ENCODE measurements around the gene LTBP3. TPM values are rescaled to one million over a fixed set of nuclear protein-coding genes. Genes with fewer than 3 reads are reported as not detected.

The LTBP3 gene
- total RNA-seq: 120 and 121 TPM in 2 replicates
- 209 and 225 TPM in 2 replicates for polyA plus RNA-seq
- 92.6 and 135 TPM in 2 replicates for polyA plus RNA-seq (2011; cell fraction: cytosol; rRNA removed)
- 799 and 904 TPM in 2 replicates for polyA plus RNA-seq (2011; cell fraction: nucleus; rRNA removed)
- 108 and 232 TPM in 2 replicates for polyA plus RNA-seq (2012)
- polyA minus RNA-seq: 44.1 and 70.6 TPM in 2 replicates
- 8.5 TPM for polyA minus RNA-seq (2011; cell fraction: cytosol; rRNA and poly(A)+ RNA removed)
- polyA minus RNA-seq (2011; cell fraction: nucleus; rRNA and poly(A)+ RNA removed): 104 and 152 TPM in 2 replicates
- percentile 52 among the genes with signal in this experiment for Bru-seq, nascent RNA
- percentile 89 among the genes with signal in this experiment for BruChase-seq, experiment 1, labeled RNA remaining after a 6-hour chase
- percentile 79 among the genes with signal in this experiment for BruChase-seq, experiment 2, labeled RNA remaining after a 2-hour chase
- long read RNA-seq, partial matches to known transcripts: 58 of 79 reads
- long read RNA-seq, other reads (novel, unspliced or antisense): 13 of 79 reads

GRCh38 chr11:65558002-65558929 lies at the start of gene LTBP3:
Gene LTBP3, minus strand, starts transcription at chr11:65558359. Its CDS starts 400 bp downstream, at chr11:65557959.
- H3K9me3 ChIP-seq (replicated peaks; ENCODE audit: control insufficient read depth, insufficient read depth, low read length): no peaks in the 10 kb centered on the region
- H4K20me1 ChIP-seq (replicated peaks; ENCODE audit: control insufficient read depth, extremely low read depth, insufficient read depth, low read length): no peaks in the 10 kb centered on the region
- TF ChIP-seq POLR2AphosphoS5 (IDR thresholded peaks at IDR 0.05; ENCODE audit: insufficient read depth, low read depth, low read length) (peak; percentile 85), POLR2A (IDR thresholded peaks at IDR 0.05; ENCODE audit: low read depth, low read length) (peak; percentile 62), GATA2 (IDR thresholded peaks at IDR 0.05; ENCODE audit: insufficient read depth, insufficient read length, low read depth, low read length) (no peak)
- peak within 1 kb of the TSS; percentile 68 for H3K4me2 ChIP-seq (ENCODE audit: insufficient read depth, low read length)
- no TSS peak for BruUV-seq (replicated peaks)
- peaks cover 22% of the 10 kb centered on the region for H3K79me2 ChIP-seq (ENCODE audit: control insufficient read depth, insufficient read depth, low read length)
- no peaks in the 10 kb centered on the region for H3K36me3 ChIP-seq (ENCODE audit: control insufficient read depth in 2 of 2, extremely low read depth in 1 of 2, insufficient read depth in 2 of 2, low read length in 2 of 2)
- intact Hi-C loops (cut with micrococcal nuclease): loop anchor here (1.0 kb wide), 1 partner anchor 16 kb away; no protein-coding TSS in a partner anchor
- dilution Hi-C loops (cut with MboI; ENCODE audit: extremely low pct_ligation_motif_present, low sequenced_read_pairs): no loop called here
- peak within 1 kb of the TSS; percentile 61 for H3K9ac ChIP-seq (replicated peaks; ENCODE audit: extremely low read depth, insufficient read depth, low read length)
- H3K27me3 ChIP-seq (ENCODE audit: control insufficient read depth in 2 of 2, insufficient read depth in 2 of 2, low read length in 2 of 2): no peaks in the 10 kb centered on the region
- DNase-seq (ENCODE audit: low read depth, low spot score) (peak; percentile 84), FAIRE-seq (peak; percentile 91)
- H3K4me3 ChIP-seq (replicated peaks in 1 of 3; ENCODE audit: insufficient read depth in 1 of 3, low read depth in 1 of 3, low read length in 3 of 3): peak within 1 kb of the TSS; percentile 25 to 52 (median 48)
- ChIA-PET CTCF (interaction anchor here (1.5 to 4.3 kb wide), 5 partner anchors 9 to 30 kb away, joined by 5 to 54 read pairs (median 17); partner anchors contain the start of genes FAM89B and ZNRD2), POLR2A (interaction anchor here (1.3 kb wide), 1 partner anchor 18 kb away, joined by 3 read pairs; no protein-coding TSS in a partner anchor)
- no peaks in the 10 kb centered on the region for H3K9me1 ChIP-seq (replicated peaks; ENCODE audit: control insufficient read depth, extremely low read depth, insufficient read depth, low read length)
- H3K27ac ChIP-seq (ENCODE audit: insufficient read depth, low read depth, low read length): peak within 1 kb of the TSS; percentile 78
- H2AFZ ChIP-seq (ENCODE audit: low read depth, low read length): no peak within 1 kb of the TSS
- H3K4me1 ChIP-seq (ENCODE audit: control insufficient read depth, extremely low read depth, insufficient read depth, low read length): peaks cover 60% of the 10 kb centered on the region

Measured in endothelial cell of umbilical vein (primary cell).